GM13976 (cell line): ENCODE results near the gene AKAP12.

Experiments
- DNase-seq: peaks from one replicate; pipeline ENCODE4 v3.0.0; 2012; ENCODE audit warnings: low spot score
- in situ Hi-C: fragments of 300-500 bp; cut with MboI; formaldehyde crosslinking; loops from one replicate; pipeline ENCODE4 v1.12.0; 2022; ENCODE audit warnings: low sequenced_read_pairs, mixed read lengths, inconsistent platforms; ENCODE audit not compliant: unreplicated experiment
- TF ChIP-seq, protein P1 (sequence below): IDR thresholded peaks from 2 replicates; pipeline ENCODE4 v1.5.1; 2012; ENCODE audit warnings: borderline replicate concordance, mild to moderate bottlenecking; ENCODE audit not compliant: insufficient read depth; ENCODE audit errors: extremely low read depth, missing control alignments, control extremely low read depth

AKAP12 gene

DNA sequence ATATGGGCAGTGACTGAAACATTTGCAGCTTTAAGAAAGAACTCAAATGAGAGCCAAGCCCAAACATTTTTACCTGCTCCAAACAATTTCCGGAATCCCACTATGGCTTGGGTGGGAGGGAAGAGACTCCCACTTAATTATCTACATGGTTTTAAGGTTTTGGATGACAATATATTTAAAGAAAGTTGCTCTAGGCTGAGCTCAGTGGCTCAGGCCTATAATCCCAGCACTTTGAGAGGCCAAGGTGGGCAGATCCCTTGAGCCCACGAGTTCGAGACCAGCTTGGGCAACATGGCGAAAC, 9.5 kb upstream of the AKAP12 start:
- in situ Hi-C loops: no loop called here
- DNase-seq: no peak
- TF ChIP-seq, protein P1, sequence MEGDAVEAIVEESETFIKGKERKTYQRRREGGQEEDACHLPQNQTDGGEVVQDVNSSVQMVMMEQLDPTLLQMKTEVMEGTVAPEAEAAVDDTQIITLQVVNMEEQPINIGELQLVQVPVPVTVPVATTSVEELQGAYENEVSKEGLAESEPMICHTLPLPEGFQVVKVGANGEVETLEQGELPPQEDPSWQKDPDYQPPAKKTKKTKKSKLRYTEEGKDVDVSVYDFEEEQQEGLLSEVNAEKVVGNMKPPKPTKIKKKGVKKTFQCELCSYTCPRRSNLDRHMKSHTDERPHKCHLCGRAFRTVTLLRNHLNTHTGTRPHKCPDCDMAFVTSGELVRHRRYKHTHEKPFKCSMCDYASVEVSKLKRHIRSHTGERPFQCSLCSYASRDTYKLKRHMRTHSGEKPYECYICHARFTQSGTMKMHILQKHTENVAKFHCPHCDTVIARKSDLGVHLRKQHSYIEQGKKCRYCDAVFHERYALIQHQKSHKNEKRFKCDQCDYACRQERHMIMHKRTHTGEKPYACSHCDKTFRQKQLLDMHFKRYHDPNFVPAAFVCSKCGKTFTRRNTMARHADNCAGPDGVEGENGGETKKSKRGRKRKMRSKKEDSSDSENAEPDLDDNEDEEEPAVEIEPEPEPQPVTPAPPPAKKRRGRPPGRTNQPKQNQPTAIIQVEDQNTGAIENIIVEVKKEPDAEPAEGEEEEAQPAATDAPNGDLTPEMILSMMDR: no peak

DNA sequence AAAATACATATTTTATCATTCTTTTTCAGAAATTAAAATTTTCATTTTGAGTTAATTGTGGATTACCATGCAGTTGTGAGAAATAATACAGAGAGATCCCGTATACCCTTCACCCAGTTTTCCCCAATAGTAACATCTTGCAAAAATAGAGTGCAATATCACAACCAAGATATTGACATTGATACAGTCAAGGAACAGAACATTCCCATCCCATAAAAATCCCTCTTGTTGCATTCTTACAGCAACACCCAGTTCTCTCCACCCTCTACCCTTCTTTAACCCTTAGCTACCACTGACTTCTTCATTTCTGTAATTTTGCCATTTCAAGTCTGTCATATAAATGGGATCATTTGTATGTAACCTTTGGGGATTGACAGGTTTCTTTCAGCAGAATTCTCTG, 6.9 kb upstream of the AKAP12 start:
- no peak for DNase-seq
- in situ Hi-C loops: no loop called here
- TF ChIP-seq, protein P1: no peak

DNA sequence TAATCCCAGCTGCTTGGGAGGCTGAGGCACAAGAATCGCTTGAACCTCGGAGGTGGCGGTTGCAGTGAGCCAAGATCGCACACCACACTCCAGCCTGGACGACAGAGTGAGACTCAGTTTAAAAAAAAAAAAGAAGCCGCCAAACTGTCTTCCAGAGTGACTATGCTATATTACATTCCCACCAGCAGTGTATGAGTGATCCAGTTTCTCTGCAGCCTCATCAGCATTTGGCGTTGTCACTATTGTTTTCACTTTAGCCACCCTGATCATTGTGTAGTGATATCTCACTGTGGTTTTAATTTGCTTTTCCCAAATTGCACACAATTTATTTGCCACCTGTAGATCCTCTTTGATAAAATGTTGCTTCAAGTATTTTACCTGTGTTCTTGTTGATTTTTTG, 6.0 kb upstream of the AKAP12 start:
- TF ChIP-seq, protein P1: no peak
- DNase-seq: no peak
- in situ Hi-C loops: no loop called here

DNA sequence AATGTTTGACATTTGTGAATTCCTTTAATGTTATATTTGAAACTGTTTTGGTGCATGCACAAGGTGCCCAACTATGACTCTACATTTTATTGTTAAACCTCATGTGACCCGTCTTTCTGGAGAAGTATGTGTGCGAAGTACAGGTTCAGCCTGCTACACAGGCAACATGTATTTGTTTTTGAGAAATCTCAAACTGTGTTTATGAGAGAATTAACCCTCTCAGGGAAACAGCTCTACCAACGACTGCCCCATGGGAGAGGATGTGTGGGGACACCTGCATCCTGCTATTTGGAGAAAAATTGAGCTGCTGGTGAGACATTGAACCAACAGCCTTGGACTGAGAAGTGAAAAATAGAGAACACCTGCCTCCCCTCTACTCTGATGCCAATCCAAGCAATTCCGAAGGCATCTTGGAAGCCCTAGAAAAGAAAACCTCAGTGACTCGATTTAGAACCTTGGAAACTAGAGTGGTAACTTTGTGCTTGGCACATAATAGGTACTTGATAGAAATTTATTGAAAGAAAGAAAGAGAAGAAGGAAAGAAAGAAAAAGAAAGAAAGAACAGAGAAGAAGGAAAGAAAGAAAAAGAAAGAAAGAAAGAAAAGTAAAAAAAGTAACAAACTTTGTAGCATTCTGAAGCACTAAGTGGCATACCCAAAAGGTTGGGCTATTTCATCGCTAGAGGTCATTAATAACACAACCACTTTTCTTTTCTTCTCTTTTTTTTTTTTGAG, 2.9 kb upstream of the AKAP12 start:
- TF ChIP-seq, protein P1: no peak
- in situ Hi-C loops: no loop called here
- DNase-seq: no peak

DNA sequence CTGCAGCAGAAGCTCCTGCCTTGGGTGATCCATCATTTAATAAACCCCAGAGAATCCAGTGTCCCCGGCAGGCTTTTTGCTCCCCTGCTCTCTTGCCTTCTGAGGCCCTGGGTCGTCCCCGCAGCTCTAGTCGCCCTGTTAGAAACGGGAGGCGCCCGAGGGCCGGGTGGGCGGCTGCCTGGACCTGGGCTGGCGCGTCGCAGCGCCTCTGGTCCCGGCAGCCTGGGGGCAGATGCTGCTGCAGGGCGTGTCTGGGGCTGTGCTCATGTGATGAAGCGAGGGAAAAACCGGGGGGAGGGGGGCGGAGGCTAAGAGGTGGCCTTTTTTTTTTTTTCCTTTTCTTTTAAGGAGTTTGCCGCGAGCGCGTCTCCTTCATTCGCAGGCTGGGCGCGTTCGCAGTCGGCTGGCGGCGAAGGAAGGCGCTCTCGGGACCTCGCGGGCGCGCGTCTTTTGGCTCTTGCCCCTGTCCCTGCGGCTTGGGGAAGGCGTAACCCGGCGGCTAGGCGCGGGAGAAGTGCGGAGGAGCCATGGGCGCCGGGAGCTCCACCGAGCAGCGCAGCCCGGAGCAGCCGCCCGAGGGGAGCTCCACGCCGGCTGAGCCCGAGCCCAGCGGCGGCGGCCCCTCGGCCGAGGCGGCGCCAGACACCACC, 394 bp downstream of the AKAP12 start:
- in situ Hi-C loops: no loop called here
- peak; percentile 72 for DNase-seq
- TF ChIP-seq, protein P1: no peak

DNA sequence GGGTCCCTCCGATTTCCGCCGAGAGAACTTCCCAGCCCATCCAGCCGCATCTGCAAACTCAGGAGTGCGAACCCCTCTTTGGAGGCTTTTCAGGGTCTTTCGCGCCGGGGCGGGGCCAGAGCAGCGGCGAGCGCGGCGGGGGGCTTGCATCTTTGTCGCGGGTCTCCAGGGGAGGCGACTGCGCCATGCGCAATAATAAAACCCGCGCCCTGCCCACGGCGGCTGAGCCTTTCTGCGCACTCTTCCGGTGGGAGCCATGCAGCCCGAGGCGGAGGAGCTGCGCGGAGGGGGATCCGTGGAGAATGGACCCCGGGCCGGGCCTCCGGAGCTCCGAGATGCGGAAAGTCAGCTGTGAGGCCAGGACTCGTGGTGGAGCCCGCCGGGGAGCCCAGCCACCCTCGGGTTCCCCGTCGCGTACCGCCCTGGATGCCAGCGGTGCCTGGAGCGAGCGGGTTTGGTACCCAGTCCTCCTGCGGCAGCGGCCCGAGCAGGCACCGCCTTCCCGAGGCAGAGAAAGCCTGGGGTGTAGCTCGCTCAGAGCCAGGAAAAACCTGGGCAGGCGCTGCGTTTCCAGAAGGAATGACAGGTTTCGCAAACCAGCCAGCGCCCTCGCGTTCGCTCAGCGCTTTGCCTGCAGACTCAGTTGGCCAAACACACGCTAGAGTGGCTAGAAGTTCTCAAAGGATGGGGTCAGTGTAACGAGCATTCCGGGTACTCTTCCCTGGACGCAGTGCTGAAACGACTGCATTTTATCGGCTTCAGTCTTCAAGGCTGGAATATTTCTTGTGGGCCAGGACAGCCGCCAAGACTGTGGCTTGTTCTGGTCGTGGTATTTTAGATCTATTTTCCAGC, 1.2 kb downstream of the AKAP12 start:
- peak; percentile 40 for DNase-seq
- in situ Hi-C loops: no loop called here
- TF ChIP-seq, protein P1: no peak
